HG02884 (cell line): ENCODE measurements around the gene AMBRA1.

Experiments used
- ATAC-seq: cut with Tn5 transposase; IDR thresholded peaks from one replicate; pipeline ENCODE4 v1.9.1; 2021; ENCODE audit warnings: mild to moderate bottlenecking, moderate library complexity; ENCODE audit not compliant: unreplicated experiment

AMBRA1 gene, protein sequence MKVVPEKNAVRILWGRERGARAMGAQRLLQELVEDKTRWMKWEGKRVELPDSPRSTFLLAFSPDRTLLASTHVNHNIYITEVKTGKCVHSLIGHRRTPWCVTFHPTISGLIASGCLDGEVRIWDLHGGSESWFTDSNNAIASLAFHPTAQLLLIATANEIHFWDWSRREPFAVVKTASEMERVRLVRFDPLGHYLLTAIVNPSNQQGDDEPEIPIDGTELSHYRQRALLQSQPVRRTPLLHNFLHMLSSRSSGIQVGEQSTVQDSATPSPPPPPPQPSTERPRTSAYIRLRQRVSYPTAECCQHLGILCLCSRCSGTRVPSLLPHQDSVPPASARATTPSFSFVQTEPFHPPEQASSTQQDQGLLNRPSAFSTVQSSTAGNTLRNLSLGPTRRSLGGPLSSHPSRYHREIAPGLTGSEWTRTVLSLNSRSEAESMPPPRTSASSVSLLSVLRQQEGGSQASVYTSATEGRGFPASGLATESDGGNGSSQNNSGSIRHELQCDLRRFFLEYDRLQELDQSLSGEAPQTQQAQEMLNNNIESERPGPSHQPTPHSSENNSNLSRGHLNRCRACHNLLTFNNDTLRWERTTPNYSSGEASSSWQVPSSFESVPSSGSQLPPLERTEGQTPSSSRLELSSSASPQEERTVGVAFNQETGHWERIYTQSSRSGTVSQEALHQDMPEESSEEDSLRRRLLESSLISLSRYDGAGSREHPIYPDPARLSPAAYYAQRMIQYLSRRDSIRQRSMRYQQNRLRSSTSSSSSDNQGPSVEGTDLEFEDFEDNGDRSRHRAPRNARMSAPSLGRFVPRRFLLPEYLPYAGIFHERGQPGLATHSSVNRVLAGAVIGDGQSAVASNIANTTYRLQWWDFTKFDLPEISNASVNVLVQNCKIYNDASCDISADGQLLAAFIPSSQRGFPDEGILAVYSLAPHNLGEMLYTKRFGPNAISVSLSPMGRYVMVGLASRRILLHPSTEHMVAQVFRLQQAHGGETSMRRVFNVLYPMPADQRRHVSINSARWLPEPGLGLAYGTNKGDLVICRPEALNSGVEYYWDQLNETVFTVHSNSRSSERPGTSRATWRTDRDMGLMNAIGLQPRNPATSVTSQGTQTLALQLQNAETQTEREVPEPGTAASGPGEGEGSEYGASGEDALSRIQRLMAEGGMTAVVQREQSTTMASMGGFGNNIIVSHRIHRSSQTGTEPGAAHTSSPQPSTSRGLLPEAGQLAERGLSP (N-terminal part only)

DNA sequence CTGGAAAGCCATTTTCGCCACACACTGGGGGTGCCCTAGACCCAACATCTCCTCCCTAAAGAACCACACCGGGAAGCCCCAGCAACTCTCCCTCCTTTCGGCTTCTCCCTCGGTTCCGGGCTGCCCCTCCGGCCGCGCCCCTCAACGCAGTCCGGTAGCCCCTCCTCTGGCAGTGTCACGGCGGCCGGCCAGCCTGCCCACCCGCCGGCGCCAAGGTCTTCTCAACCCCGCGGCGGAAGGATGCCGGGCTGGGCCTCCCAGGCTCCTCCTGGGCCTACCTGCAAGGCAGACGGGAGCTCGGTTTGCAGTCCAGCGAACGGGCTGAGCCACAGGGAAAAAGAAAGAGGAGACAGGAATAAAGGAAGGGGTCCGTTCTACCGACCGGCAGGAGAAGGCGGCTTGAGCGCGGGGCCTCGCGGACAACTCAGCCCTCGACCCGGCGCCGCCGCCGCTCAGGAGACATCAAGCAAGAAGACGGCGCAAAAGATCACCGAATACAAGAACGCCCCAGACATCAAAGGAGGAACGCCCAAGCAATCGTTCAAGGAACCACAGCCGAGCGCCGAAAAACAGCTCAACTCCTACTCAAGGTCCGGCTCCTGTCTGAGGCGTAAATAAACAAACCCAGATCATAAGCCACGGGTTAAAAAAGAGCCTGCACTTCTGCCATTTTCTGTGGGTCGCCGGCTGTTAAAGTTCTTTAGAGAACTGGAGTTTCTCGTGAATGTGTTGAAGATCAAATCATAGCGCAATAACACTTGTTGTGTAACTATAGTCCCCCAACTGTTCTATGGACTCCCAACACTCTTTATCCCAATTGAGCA, at the start of gene AMBRA1:
TSS of gene AMBRA1 (minus strand) at position 474 of the 824 bp plus-strand sequence. CDS start 45,643 bp downstream, outside the sequence.
- ATAC-seq = peak; percentile 71

DNA sequence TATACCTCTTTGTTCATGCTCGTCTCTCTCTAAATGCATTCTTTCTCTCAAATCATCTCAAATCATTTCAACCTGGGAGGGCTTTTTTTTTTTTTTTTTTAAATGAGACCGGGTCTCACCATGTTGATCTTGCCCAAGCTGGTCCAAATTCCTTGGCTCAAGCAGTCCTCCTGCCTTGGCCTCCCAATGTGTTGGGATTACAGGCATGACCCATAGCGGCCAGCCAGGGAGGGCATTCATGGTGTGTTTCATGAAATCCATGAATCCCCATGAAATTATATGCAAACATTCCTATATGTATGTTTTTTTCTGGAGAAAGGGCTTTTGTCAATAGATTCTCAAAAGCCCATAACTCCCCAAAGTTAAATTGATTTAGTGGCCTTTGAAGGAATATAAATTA, 49.7 kb upstream of the AMBRA1 start:
- ATAC-seq = no peak

DNA sequence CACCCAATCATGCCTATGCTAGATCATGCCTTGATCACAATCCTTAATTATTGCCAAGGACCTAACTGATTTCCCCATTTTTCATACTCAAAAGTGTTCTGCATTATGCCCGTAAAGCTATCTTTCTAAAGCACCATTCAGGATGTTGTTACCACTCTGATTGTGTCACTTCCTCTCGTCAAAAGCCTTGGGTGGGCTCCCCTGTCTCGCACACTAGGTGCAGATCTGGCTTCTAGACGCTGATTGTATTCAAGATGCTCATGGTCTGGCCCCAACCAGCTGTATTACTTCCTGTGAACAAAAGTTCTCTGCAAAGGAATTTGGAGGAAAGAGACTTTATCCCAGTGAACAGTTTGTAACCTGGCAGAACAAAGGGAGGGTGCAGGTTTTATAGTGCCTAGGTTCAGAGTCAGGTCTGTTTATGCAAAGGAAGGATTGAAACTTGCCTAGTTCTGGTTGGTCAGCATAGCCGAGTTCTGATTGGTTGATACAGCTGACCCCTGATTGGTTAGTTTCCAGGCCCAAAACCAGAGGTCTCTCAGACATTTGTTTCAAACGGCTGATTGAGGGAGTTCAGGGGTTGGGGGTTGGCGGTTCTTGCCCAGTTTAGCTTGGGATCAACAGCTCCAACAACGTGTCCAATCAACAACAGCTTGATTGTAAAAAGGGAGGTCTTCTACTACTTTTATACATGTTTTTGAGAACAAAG, 49.0 kb upstream of the AMBRA1 start:
- ATAC-seq = no peak

DNA sequence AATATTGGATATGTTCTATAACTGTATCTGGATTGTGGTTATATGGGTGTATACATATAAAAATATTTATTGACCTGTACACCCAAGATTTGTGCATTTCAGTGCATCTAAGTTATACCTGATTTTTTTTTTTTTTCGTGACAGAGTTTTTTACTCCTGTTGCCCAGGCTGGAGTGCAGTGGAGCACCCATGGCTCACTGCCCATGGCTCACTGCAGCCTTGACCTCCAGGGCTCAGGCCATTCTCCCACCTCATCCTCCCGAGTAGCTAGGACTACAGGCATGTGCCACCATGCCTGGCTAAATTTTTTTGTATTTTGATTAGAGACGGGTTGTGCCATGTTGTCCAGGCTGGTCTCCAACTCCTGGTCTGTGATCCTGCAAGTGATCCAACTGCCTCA, 47.8 kb upstream of the AMBRA1 start:
- no peak for ATAC-seq

DNA sequence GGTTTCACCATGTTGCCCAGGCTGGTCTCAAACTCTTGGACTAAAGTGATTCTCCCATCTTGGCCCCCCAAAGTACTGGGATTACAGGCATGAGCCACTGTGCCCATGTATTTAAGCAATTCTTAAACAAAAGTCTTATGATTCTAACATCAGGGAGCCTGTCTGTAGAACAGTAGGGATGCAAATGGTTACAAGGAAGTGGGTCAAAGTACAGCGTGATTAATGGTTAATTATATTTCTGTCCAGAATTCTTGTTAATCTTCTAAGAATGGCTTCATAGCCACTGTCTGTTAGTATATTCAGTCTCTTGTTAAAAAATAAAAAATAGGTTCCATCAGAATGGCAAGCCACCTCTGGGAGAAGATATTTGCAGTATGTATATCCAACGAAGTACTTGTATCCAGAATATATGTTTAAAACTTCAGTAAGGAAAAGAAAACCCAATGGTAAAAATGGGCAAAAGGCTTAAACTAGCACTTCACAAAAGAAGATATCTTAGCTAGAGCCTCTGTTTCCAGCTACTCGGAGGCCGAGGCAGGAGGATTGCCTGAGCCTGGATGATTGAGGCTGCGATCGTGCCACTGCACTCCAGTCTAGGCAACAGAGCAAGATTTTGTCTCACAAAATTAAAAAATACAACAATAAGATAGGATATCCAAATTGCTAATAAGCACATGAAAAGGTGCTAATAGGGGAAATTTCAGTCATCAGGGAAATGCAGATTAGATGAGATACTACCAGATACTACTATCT, 46.4 kb upstream of the AMBRA1 start:
- ATAC-seq = no peak

DNA sequence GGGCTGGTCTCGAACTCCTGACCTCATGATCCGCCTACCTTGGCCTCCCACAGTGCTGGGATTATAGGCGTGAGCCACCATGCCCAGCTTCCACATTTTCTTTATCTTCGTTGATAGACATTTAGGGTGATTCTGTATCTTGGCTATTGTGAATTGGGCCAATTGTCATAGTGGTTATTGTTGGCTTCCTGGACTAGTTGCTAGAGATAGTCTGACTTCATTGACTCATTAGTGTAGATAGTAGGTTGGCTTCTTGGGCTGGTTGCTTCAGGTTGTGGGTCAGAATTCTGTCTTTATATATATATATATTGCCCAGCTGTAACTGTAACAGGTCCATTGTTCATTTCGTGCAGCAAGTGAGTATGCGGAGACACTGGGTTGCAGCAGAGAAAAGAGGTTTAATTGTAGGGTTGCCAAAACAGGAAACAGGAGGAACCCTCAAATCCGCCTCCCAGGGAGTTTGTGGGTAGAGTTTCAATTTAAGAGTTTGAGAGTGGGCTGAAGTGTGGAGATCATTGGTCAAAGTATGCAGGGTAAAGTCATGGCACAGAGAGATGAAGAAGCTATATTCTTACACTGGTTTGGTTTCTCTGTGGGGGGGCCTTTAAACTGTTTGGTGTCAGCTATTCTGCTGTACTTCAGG, 45.5 kb upstream of the AMBRA1 start:
- ATAC-seq = no peak

DNA sequence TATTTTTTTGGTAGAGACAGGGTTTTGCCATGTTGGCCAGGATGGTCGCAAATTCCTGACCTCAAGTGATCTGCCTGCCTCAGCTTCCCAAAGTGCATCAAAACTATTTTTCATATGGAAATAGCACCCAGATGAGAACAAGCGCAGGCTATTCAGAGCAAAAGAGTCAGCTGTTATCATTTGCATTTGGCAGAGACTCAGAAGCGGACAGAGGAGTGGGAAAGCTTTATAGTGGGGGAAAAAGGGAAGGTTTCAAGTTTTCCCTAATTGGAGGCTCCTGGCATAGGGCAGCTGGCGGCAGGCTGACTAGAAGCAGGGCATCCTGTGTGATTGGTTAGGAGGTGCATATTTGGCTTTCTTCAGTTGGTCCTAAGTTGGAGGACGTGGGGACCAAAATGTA, 43.7 kb upstream of the AMBRA1 start:
- no peak for ATAC-seq

DNA sequence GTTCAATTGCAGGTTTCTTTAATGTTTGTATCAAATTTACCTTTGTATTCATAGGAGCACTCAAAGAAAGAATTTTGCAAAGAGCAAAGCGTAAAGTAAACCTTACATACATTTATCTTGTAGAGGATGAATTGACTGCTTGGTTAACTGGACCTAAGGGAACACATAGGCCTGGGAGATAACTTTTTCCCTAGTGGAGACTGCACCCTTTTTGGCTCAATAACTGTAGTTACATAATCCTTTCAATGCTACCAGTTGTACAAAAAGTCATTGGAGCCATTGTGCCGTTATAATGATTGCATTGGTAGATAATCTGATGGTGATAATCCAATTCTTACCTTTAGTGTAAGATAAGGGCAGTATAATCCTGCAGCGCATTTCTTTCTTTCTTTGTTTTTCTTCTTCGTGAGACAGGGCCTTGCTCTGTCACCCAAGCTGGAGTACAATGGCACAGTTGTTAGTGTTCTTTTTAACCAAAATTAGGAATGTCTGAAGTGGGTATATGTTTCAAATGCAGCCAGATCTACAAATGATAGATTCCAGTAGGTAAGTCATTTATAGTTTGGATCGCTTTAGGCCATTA, 41.8 kb upstream of the AMBRA1 start:
- ATAC-seq = no peak

DNA sequence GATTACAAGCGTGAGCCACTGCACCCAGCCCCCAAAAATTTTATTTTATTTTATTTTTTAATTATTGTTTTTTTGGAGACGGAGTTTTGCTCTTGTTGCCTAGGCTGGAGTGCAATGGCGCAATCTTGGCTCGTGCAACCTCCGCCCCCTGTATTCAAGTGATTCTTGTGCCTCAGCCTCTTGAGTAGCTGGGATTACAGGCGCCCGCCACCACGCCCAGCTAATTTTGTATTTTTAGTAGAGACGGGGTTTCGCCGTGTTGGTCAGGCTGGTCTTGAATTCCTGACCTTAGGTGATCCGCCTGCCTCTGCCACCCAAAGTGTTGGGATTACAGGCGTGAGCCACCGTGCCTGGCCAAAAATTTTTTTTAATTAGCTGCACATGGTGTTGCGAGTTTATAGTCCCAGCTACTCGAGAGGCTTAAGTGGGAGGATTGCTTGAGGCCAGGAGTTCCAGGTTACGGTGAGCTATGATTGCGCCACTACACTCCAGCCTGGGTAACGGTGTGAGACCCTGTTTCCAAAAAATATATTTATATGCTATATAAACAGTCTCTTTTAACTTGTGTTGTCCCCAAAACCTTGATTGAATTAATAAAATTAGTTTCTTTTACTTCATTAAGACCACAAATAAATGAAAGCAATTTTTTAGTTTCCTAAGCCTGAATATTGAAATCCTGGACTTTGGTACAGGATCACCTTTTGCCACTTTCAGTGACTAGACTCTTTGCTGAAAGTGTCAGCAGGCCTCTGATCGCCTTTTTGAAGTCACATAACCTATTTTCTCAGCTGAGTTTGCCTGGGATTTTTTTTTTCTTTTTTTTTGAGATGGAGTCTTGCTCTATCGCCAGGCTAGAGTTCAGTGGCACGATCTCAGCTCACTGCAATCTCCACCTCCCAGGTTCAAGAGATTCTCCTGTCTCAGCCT, 39.7 kb upstream of the AMBRA1 start:
- ATAC-seq = no peak

DNA sequence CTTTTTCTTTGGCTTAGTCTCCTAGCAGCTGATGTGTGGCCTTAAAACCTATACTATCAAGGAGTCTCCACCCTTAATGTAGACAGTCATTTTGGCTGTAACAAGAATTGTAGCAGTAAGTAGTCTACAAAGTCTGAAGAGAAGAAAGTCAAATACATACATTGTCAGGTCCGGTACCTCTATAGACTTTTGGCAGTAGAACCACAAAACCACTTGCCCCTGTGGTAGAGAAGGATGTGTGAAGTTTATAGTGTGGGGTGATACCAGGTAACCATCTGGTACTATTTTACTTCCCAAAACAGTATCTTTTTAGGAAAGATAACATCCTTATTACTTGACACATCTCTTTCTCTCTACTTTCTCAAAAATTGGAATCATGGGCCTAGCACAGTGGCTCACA, 38.7 kb upstream of the AMBRA1 start:
- no peak for ATAC-seq

DNA sequence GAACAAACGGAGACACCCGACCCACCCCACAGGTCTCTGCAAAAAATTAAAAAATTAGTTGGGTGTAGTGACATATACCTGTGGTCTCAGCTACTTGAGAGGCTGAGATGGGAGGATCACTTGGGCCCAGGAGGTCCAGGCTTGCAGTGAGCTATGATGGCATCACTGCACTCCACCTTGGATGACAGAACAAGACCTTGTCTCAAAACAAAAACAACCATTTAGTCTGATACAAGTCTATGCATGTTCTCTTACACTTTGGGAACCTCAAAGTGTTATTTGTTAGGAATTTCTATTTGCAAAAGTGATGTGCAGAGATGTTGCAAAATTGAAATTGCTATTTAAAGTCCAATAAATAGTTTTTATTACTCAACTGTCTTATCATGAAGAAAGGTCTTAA, 37.9 kb upstream of the AMBRA1 start:
- ATAC-seq = no peak

DNA sequence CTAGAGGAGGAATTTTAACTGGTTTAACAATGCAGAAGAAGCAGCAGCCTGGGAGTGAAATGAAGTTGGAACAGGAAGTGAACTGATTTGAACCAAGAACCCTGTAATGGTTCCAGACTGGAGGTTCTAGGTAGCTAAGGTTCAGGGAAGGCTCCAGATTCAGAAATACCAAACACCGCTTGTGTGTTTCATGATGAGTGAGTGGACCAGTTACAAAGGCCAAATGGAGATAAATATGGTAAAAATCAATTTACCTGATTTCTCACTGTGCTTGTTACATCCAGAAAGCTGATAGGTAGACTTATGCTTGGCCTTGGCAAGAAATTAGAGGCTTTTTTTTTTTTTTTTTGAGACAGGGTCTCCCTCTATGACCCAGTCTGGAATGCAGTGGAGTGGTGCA, 36.4 kb upstream of the AMBRA1 start:
- ATAC-seq = no peak

DNA sequence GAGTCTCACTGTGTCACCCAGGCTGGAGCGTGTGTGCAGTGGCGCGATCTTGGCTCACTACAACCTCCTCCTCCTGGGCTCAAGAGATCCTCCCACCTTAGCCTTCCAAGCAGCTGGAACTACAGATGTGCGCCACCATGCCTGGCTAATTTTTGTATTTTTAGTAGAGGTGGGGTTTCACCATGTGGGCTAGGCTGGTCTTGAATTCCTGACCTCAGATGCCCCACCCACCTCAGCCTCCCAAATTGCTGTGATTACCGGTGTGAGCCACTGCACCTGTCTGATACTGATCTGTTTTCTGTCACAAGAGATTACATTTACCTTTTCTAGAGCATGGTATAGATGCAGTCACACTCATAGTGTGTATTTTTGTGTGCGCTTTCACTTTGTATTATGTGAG, 35.1 kb upstream of the AMBRA1 start:
- no peak for ATAC-seq

DNA sequence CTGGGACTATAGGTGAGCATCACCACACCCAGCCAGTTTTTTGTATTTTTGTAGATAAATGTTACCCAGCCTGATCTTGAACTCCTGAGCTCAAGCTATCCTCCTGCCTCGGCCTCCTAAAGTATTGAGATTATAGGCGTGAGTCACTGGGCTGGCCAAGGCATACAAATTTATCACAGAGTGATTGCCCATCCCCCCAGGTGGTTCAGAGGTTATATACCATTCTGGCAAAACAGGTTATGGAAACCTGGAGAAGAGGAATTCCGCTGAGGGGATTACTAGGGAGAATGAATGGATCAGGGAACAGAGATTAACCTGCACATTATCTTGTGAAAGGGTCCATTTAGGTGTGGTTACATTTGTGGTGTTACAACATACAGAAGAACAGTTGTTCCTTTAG, 31.6 kb upstream of the AMBRA1 start:
- no peak for ATAC-seq

DNA sequence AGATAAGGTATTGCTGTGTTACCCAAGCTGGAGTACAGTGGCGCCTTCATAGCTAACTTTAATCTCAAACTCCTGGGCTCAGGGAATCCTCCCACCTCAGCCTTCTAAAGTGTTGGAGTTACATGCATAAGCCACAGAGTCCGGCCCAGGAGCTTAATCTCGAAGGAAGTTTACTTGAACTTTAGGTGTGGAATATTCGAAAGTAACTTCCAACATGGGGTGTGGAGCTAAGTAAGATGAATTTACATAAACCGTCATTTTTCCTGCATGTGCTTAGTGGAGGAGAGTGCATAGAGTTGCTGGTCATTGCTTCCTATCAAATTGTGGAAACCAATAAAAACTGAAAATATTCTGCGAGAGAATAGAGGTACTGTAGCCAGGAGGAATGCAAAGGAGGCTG, 25.0 kb upstream of the AMBRA1 start:
- ATAC-seq = no peak

DNA sequence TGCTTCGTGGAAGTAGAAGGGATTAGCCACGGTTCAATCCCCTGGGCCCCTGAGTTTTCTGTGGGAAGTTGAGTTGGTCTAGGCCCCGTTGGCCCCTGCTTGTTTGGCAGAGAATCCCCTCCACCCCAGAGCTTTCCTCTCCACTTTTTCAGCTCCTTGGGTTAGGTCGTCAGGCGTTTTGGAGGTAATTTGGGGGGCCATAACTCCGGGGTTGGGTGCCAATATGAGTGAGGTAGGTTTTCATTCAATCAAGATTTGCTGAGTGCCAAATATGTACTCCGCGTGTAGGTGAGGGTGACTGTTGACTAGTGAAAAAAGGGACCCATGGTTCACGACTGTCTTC, 24.1 kb upstream of the AMBRA1 start:
- no peak for ATAC-seq
